GM18951 (cell line): ENCODE measurements around the gene RIT2.

Source experiments
- POLR2A ChIP-seq: IDR thresholded peaks from 4 replicates; pipeline ENCODE4 v1.6.1; 2011; ENCODE audit warnings: mild to moderate bottlenecking; ENCODE audit not compliant: insufficient read length, insufficient read depth; ENCODE audit errors: extremely low read depth
- in situ Hi-C: fragments of 300-500 bp; cut with MboI; formaldehyde crosslinking; loops from one replicate; pipeline ENCODE4 v1.12.0; 2022; ENCODE audit warnings: low sequenced_read_pairs, mixed read lengths, inconsistent platforms; ENCODE audit not compliant: unreplicated experiment

RIT2 gene

GRCh38 chr18:42915299-42915698 lies 200.2 kb downstream of the RIT2 start:
- in situ Hi-C loops: no loop called here
- TF ChIP-seq POLR2A: no peak

GRCh38 chr18:42914476-42914875 lies 201.0 kb downstream of the RIT2 start:
- in situ Hi-C loops: no loop called here
- no peak for TF ChIP-seq POLR2A

GRCh38 chr18:42909095-42909494 lies 206.4 kb downstream of the RIT2 start:
- in situ Hi-C loops: no loop called here
- no peak for TF ChIP-seq POLR2A

GRCh38 chr18:42906761-42907160 lies 208.7 kb downstream of the RIT2 start:
- no peak for TF ChIP-seq POLR2A
- in situ Hi-C loops: no loop called here

- in situ Hi-C loops: no loop called here
- no peak for TF ChIP-seq POLR2A
Observed at GRCh38 chr18:42901161-42901560, 214.3 kb downstream of the RIT2 start.

GRCh38 chr18:42893977-42894376 lies 221.5 kb downstream of the RIT2 start:
- in situ Hi-C loops: no loop called here
- no peak for TF ChIP-seq POLR2A

- in situ Hi-C loops: no loop called here
- no peak for TF ChIP-seq POLR2A
Observed at GRCh38 chr18:42892181-42892580, 223.3 kb downstream of the RIT2 start.

GRCh38 chr18:42891705-42892104 lies 223.8 kb downstream of the RIT2 start:
- in situ Hi-C loops: no loop called here
- TF ChIP-seq POLR2A: no peak

GRCh38 chr18:42883169-42883568 lies 232.3 kb downstream of the RIT2 start:
- in situ Hi-C loops: no loop called here
- TF ChIP-seq POLR2A: no peak

- in situ Hi-C loops: no loop called here
- no peak for TF ChIP-seq POLR2A
Observed at GRCh38 chr18:42882122-42882521, 233.4 kb downstream of the RIT2 start.

- in situ Hi-C loops: no loop called here
- no peak for TF ChIP-seq POLR2A
Observed at GRCh38 chr18:42872838-42873237, 242.6 kb downstream of the RIT2 start.

- no peak for TF ChIP-seq POLR2A
- in situ Hi-C loops: no loop called here
Observed at GRCh38 chr18:42864876-42865275, 250.6 kb downstream of the RIT2 start.

GRCh38 chr18:42861271-42861670 lies 254.2 kb downstream of the RIT2 start:
- TF ChIP-seq POLR2A: no peak
- in situ Hi-C loops: no loop called here

- TF ChIP-seq POLR2A: no peak
- in situ Hi-C loops: no loop called here
Observed at GRCh38 chr18:42860548-42860947, 254.9 kb downstream of the RIT2 start.

GRCh38 chr18:42860011-42860410 lies 255.5 kb downstream of the RIT2 start:
- no peak for TF ChIP-seq POLR2A

GRCh38 chr18:42854558-42854957 lies 260.9 kb downstream of the RIT2 start:
- in situ Hi-C loops: no loop called here

More at GRCh38 chr18:42860011-42860410, 255.5 kb downstream of the RIT2 start:
- in situ Hi-C loops: no loop called here

More at GRCh38 chr18:42854558-42854957, 260.9 kb downstream of the RIT2 start:
- no peak for TF ChIP-seq POLR2A
